ENCODE measurements around the gene METTL4.

DNA sequence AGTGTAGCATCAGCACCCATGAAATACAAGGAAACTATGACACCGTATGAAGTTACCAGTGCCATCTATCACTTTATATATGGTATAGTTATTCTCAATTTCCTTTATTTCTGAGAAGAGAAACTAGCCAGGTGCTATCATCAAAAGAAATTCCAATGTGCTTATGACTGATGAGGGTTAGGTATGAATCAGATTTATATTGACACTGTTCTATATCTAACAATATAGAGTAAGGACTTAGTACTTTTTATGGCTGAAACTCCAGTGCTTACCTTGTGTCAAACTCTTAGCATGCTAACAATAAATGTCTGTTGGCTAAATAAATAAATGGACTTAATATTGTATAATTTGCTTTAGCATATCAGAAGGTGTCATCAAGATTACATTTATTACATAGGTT, 6.9 kb downstream of the METTL4 start:
- no peak for TF ChIP-seq POLR2A (IDR thresholded peaks at IDR 0.05; ENCODE audit: low read depth, low read length)
- no peak for TF ChIP-seq POLR2AphosphoS5 (IDR thresholded peaks at IDR 0.05; ENCODE audit: low read depth, low read length)
